Hematopoietic multipotent progenitor cell treated with erythropoietin and hydrocortisone succinate and interleukin-3 and kit ligand, for 8 days (in vitro differentiated cells): ENCODE results near the gene MRPS24.

Experiments
- DNase-seq: peaks from one replicate; pipeline ENCODE4 v3.0.0-alpha.2; 2015

The MRPS24 gene

GRCh38 chr7:43876976-43877745 lies 7.8 kb upstream of the MRPS24 start:
- no peak for DNase-seq

GRCh38 chr7:43876241-43876640 lies 6.9 kb upstream of the MRPS24 start:
- no peak for DNase-seq

- peak; percentile 31 for DNase-seq
Observed at GRCh38 chr7:43873300-43873699, 4.0 kb upstream of the MRPS24 start.

- no peak for DNase-seq
Observed at GRCh38 chr7:43872406-43873110, 3.2 kb upstream of the MRPS24 start.

- DNase-seq, result no peak
Observed at GRCh38 chr7:43871064-43871463, 1.7 kb upstream of the MRPS24 start.

GRCh38 chr7:43870316-43870715 lies 999 bp upstream of the MRPS24 start:
- no peak for DNase-seq

- peak; percentile 32 for DNase-seq
Observed at GRCh38 chr7:43869867-43870240, 537 bp upstream of the MRPS24 start.

GRCh38 chr7:43868681-43869005 lies 674 bp downstream of the MRPS24 start:
- DNase-seq, result peak; percentile 27

- no peak for DNase-seq
Observed at GRCh38 chr7:43868181-43868580, 1.1 kb downstream of the MRPS24 start.

- no peak for DNase-seq
Observed at GRCh38 chr7:43865277-43865676, 4.0 kb downstream of the MRPS24 start.

GRCh38 chr7:43864126-43864525 lies 5.2 kb downstream of the MRPS24 start:
- DNase-seq, result no peak

- DNase-seq, result no peak
Observed at GRCh38 chr7:43856996-43857395, 12.3 kb downstream of the MRPS24 start.

- DNase-seq, result no peak
Observed at GRCh38 chr7:43856316-43856715, 13.0 kb downstream of the MRPS24 start.

GRCh38 chr7:43855176-43855575 lies 14.1 kb downstream of the MRPS24 start:
- no peak for DNase-seq

GRCh38 chr7:43851805-43852204 lies 17.5 kb downstream of the MRPS24 start:
- DNase-seq, result no peak

- peak; percentile 35 for DNase-seq
Observed at GRCh38 chr7:43850348-43851116, 18.8 kb downstream of the MRPS24 start.

- no peak for DNase-seq
Observed at GRCh38 chr7:43849047-43849446, 20.3 kb downstream of the MRPS24 start.

- no peak for DNase-seq
Observed at GRCh38 chr7:43847496-43847895, 21.8 kb downstream of the MRPS24 start.

GRCh38 chr7:43844662-43845061 lies 24.7 kb downstream of the MRPS24 start:
- DNase-seq, result no peak

- DNase-seq, result no peak
Observed at GRCh38 chr7:43844257-43844656, 25.1 kb downstream of the MRPS24 start.

- DNase-seq, result no peak
Observed at GRCh38 chr7:43843296-43843695, 26.0 kb downstream of the MRPS24 start.

- DNase-seq, result no peak
Observed at GRCh38 chr7:43838201-43838658, 31.1 kb downstream of the MRPS24 start.

GRCh38 chr7:43834463-43835251 lies 34.7 kb downstream of the MRPS24 start:
- peak; percentile 60 for DNase-seq
